GM10248 (cell line): ENCODE measurements around the gene PPP1R14D.

Source experiments
- CTCF ChIA-PET: fragments of 300-600 bp; sonication (Branson Sonifier 250); formaldehyde crosslinking; extraction: SDS; loops from one replicate; lab custom pipeline; 2021; ENCODE audit warnings: antibody characterized with exemption; lab: Yijun Ruan, JAX
- POLR2A ChIA-PET: fragments of 350-650 bp; sonication (Branson Sonifier 250); formaldehyde crosslinking; extraction: SDS; loops from one replicate; lab custom pipeline; 2020; ENCODE audit warnings: antibody characterized with exemption; lab: Yijun Ruan, JAX
- DNase-seq: peaks from one replicate; pipeline ENCODE4 v3.0.0; 2012; ENCODE audit errors: extremely low spot score
- CTCF ChIP-seq: IDR thresholded peaks from 2 replicates; pipeline ENCODE4 v1.5.1; 2012; ENCODE audit warnings: mild to moderate bottlenecking, low read depth; ENCODE audit errors: extremely low read depth, missing control alignments, control extremely low read depth

The PPP1R14D gene, protein sequence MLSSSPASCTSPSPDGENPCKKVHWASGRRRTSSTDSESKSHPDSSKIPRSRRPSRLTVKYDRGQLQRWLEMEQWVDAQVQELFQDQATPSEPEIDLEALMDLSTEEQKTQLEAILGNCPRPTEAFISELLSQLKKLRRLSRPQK

GRCh38 chr15:40828447-40829036 is at the start of gene PPP1R14D:
Gene PPP1R14D, minus strand, starts transcription at chr15:40828708. Its CDS starts 67 bp downstream, at chr15:40828641.
- CTCF ChIA-PET: interaction anchor here (0.7 to 2.3 kb wide), 7 partner anchors 9 to 66 kb away, joined by 3 to 8 read pairs (median 4); partner anchors contain the start of genes SPINT1 and VPS18
- DNase-seq: no peak
- POLR2A ChIA-PET: interaction anchor here (0.6 kb wide), 1 partner anchor 26 kb away, joined by 8 read pairs; no protein-coding TSS in a partner anchor
- no peak for TF ChIP-seq CTCF

- TF ChIP-seq CTCF: no peak
- no peak for DNase-seq
- CTCF ChIA-PET: interaction anchor here (0.7 to 17.9 kb wide), 5 partner anchors 7 to 64 kb away, joined by 3 to 294 read pairs (median 25); partner anchors contain the start of genes RHOV and VPS18
- POLR2A ChIA-PET: no interaction called here
These were observed 49.2 kb upstream of the PPP1R14D start for GRCh38 chr15:40877694-40878093.

GRCh38 chr15:40875991-40876730 is 47.7 kb upstream of the PPP1R14D start:
- DNase-seq: no peak
- CTCF ChIA-PET: interaction anchor here (1.0 to 17.9 kb wide), 4 partner anchors 9 to 20 kb away, joined by 3 to 294 read pairs (median 6); partner anchors contain the start of gene VPS18

DNA sequence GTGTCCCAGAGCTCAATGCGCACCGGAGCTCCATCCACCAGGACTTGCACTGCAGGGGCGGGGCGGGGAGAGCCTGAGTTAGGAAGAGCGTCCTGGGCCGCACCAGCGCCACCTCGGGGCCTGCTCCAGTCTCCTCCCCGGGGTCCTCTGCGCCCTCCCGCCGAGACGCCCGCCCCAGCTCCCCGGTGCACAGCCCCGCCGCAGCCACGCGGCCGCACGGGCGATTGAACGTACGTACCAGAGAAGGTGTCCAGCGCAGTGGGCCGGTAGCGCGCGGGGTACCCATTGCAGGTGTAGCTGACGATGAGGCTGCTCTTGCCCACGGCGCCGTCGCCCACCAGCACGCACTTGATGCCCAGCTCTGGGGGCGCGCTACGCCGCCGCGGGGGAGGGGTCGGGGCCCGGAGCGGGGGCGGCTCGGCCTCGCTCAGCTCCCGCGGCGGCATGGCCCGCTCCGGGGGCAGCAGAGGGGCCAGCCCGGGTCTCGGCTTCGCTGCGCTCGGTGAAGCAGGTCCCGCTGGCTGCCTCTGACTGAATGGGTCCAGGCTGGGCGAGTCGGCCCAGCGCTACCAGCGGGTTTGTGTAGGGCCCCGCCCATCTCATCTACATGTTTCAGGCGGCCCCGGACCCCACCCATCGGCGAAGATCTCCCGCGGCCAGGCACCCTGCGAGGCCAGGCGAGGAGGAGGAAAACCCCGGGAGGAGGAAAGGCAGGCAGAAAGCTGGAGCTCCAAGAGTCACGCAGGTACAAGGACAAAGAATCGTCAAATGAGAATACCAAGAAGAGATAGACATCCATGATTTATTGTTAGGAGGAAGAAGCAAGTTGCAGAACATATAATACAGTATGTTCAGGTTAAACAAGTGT is 45.4 kb upstream of the PPP1R14D start, which contains the start of gene RHOV:
RHOV (minus strand) TSS at position 541 of the 868 bp plus-strand sequence; CDS start at position 446, 95 bp downstream.
- ChIA-PET POLR2A (interaction anchor here (0.5 to 2.7 kb wide), 9 partner anchors 11 to 462 kb away, joined by 3 to 16 read pairs (median 7); partner anchors contain the start of gene VPS18), CTCF (interaction anchor here (0.8 to 17.9 kb wide), 9 partner anchors 6 to 202 kb away, joined by 3 to 294 read pairs (median 38); partner anchors contain the start of genes DLL4 and VPS18)
- TF ChIP-seq CTCF: peak; percentile 68
- peak; percentile 84 for DNase-seq

More at GRCh38 chr15:40875991-40876730, 47.7 kb upstream of the PPP1R14D start:
- POLR2A ChIA-PET: no interaction called here
- TF ChIP-seq CTCF: no peak

DNA sequence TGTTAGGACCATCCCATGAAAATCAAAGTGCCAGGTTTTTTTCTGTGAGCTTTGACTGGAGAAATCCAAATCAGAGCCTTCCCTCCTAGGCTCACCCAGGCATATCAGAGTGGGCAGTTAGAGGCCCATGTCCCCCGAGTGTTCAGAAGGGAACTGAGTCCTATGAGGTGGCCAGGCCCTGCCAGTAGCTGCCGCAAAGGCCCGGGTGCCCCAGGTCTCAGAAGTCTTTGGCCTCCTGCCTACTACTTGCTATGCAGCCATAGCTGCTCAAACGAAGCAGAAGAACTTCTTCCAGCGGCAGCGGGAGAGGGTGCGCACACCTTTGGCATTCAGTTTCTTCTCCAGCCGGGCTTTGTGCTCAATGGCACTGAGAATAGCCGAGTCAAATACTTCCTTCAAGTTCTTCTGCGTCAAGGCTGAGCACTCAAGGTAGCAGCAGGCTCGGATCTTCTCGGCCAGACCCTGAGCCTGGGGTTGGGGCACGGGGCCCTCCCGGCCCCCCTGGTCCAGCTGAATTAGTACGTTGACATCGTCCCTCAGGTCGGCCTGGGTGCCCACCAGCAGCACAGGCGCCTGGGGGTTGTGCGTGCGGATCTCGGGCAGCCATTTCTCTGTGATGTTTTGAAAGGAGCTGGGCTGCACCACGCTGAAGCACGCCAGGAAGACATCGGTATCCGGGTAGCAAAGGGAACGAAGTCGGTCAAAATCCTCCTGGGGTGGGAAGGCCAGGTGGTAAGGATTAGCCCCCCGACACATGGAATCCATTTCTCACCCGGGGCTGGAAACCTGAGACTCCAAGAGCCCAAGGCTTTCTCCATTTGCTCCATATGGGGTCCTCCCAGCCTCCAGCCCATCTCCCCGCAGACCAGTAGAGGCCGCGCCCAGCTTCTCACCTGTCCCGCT is 44.5 kb upstream of the PPP1R14D start:
- ChIA-PET POLR2A (interaction anchor here (0.5 to 3.4 kb wide), 9 partner anchors 11 to 463 kb away, joined by 3 to 16 read pairs (median 10); partner anchors contain the start of gene VPS18), CTCF (interaction anchor here (0.8 to 17.9 kb wide), 9 partner anchors 7 to 201 kb away, joined by 3 to 294 read pairs (median 38); partner anchors contain the start of genes DLL4 and VPS18)
- no peak for TF ChIP-seq CTCF
- no peak for DNase-seq
